Mesothelial cell of epicardium (in vitro differentiated cells): Measurements from ENCODE around the gene CCL7. TPM values are rescaled to one million over a fixed set of nuclear protein-coding genes. Genes with fewer than 3 reads are reported as not detected.

ENCODE experiments used
- DNase-seq, 2 experiments: peaks; one replicate each; pipeline ENCODE4 v3.0.0; 2021; ENCODE audit warnings: low spot score in 2 of 2; ENCODE audit not compliant: unreplicated experiment in 2 of 2
- H3K27ac Mint-ChIP-seq: 2 replicates; pipeline ENCODE4 v1.8.0; 2021; ENCODE audit warnings: mixed read lengths
- H3K27me3 Mint-ChIP-seq: 2 replicates; pipeline ENCODE4 v1.8.0; 2021; ENCODE audit warnings: low read depth, mixed read lengths
- H3K36me3 Mint-ChIP-seq: 2 replicates; pipeline ENCODE4 v1.8.0; 2021; ENCODE audit warnings: mixed read lengths
- H3K4me1 Mint-ChIP-seq: 2 replicates; pipeline ENCODE4 v1.8.0; 2021; ENCODE audit warnings: mixed read lengths
- H3K4me3 Mint-ChIP-seq: 2 replicates; pipeline ENCODE4 v1.8.0; 2021; ENCODE audit warnings: mild to moderate bottlenecking, moderate library complexity, mixed read lengths
- H3K9me3 Mint-ChIP-seq: 2 replicates; pipeline ENCODE4 v1.8.0; 2021; ENCODE audit warnings: mixed read lengths
- total RNA-seq: library from RNA; stranded (reverse); gene quantifications from 3 replicates; pipeline ENCODE4 v1.2.1, GENCODE V29; 2021
- TF ChIP-seq, protein P1 (sequence below): fragments of 200-600 bp; sonication (generic); IDR thresholded peaks from one replicate; pipeline ENCODE4 v1.5.0; 2021; ENCODE audit warnings: antibody characterized with exemption; ENCODE audit not compliant: unreplicated experiment

The CCL7 gene
- total RNA-seq, 1 donor from 2014 or later: not detected

DNA sequence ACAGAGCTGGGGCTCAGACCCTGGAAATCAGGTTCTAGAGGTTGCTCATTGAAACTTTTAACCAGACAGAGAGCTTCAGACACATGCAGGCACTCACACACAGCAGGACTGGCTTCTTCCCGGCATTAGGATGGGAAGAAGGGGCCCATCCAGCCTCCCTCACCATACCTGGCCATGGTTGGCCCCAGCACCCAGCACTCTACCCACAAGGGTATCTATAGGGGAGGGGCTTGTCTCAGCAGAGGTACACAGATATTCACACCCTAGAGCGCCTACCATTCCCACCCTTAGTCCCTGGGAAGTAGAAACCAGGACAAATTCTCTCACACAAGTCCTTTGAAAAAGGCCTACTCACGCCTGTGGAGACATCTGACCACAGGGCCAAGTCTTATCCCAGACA lies 35.4 kb upstream of the CCL7 start:
- TF ChIP-seq, protein P1, sequence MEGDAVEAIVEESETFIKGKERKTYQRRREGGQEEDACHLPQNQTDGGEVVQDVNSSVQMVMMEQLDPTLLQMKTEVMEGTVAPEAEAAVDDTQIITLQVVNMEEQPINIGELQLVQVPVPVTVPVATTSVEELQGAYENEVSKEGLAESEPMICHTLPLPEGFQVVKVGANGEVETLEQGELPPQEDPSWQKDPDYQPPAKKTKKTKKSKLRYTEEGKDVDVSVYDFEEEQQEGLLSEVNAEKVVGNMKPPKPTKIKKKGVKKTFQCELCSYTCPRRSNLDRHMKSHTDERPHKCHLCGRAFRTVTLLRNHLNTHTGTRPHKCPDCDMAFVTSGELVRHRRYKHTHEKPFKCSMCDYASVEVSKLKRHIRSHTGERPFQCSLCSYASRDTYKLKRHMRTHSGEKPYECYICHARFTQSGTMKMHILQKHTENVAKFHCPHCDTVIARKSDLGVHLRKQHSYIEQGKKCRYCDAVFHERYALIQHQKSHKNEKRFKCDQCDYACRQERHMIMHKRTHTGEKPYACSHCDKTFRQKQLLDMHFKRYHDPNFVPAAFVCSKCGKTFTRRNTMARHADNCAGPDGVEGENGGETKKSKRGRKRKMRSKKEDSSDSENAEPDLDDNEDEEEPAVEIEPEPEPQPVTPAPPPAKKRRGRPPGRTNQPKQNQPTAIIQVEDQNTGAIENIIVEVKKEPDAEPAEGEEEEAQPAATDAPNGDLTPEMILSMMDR: no peak
- Mint-ChIP-seq H3K9me3 (peaks cover 13% of the 10 kb centered on the region), H3K4me3 (no peak overlapping the region), H3K36me3 (no peaks in the 10 kb centered on the region), H3K27ac (no peak overlapping the region), H3K4me1 (peaks cover 28% of the 10 kb centered on the region), H3K27me3 (no peaks in the 10 kb centered on the region)
- DNase-seq: no peak

DNA sequence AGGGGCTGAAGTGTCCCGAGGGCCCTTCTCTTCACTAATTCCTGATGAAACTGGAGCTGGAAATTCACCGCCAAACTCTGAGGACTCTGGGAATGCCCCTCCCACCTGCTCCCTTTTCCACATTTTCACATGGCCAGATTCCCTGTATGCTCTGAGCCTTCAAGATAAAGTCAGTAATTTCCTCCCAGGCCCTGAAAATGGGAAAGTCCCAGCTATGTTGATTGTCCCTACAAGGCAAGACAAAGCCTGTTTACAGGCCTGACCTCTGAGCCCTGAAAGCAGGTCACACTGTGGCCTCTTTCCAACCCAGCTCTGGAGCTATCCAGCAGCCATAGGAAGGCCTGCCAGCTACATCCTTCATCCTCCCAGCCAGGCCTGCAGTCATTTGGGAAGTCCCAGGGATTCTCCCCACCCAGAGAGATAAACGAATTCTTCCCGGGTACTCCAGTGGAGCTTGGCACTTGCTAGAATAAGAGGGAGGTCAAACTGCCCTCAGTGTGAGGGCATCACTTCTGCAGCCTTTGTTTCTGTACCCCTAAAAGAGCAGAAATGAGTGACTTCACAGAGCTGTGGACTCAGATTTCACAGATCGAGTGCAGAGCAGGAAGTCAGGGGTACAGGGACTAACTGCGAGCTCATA lies 34.5 kb upstream of the CCL7 start:
- H3K36me3 Mint-ChIP-seq: no peaks in the 10 kb centered on the region
- H3K27ac Mint-ChIP-seq: peak overlapping the region; percentile 66
- peaks cover 8% of the 10 kb centered on the region for H3K9me3 Mint-ChIP-seq
- TF ChIP-seq, protein P1: no peak
- H3K4me1 Mint-ChIP-seq: peaks cover 28% of the 10 kb centered on the region
- DNase-seq: no peak
- no peak overlapping the region for H3K4me3 Mint-ChIP-seq
- no peaks in the 10 kb centered on the region for H3K27me3 Mint-ChIP-seq

DNA sequence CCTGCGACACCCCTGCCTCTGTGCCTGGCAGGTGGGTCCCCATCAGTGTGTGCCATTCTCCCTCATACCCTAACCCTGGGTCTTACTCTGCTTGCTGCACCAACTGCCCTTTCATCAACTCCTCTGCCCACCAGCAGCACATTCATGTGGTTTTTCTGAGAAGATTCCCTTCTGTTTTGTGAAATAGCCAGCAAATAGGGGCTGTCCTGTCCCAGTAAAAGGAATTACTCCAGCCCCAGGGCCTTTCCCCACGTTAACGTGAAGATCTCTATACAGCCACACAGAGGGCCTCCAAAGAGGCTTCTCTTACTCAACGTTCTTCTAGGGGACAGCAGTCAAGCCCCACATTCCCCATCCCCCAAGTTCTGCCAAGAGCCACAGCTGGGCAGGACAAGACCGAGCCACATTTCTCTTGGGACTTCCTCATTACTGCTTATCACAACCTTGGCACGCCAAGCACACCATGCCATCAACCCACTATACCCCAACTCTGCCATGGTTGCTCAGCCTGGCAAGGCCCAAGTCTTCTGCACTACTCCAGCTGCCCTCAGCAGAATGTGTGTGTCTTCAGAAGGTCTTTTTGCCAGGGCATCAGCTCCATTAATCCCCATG lies 33.6 kb upstream of the CCL7 start:
- Mint-ChIP-seq H3K9me3 (no peaks in the 10 kb centered on the region), H3K27ac (no peak overlapping the region), H3K36me3 (no peaks in the 10 kb centered on the region), H3K27me3 (no peaks in the 10 kb centered on the region), H3K4me1 (peaks cover 28% of the 10 kb centered on the region), H3K4me3 (no peak overlapping the region)
- DNase-seq: no peak
- TF ChIP-seq, protein P1: no peak

DNA sequence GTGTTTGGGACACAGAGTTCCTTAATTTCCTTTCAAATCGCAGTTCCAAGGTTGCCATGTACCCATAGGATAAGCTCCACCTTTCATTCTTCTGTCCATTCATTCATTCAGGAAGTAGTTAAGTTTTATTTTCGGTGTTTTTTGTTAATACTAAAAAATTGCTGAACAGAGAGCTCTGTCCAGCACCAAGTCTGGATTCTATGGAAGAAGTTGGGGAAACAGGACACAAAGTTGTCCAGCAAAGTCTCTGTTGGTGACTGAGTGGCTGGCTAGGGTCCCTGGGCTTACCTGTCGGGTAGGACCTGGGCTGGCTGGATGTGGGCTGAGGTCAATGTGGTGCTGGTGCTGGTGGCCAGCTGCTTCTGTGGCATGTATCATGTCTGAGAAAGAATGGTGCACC lies 32.6 kb upstream of the CCL7 start:
- Mint-ChIP-seq H3K4me3 (no peak overlapping the region), H3K9me3 (no peaks in the 10 kb centered on the region), H3K4me1 (peaks cover 28% of the 10 kb centered on the region), H3K27ac (no peak overlapping the region), H3K36me3 (no peaks in the 10 kb centered on the region), H3K27me3 (no peaks in the 10 kb centered on the region)
- TF ChIP-seq, protein P1: no peak
- no peak for DNase-seq

DNA sequence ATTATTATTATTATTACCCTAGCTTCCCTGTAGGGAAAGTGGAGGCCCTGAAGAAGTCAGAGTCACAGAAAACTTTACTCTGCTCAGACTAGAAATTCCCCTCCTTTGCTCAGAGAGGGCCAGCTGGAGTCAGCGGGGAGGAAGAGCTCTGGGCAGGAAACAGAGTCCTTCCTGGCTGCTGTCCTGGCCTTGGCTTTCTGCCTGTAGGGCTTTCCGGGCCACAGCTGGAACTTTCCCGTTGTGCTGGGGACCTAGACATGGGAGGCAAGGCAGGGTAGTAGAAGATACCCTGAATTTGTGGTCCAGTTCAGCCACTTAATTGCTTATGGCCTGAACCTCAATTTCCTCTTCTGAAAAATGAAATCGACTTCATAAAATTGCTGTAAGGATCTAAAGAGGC lies 29.0 kb upstream of the CCL7 start:
- no peaks in the 10 kb centered on the region for H3K9me3 Mint-ChIP-seq
- no peak overlapping the region for H3K4me3 Mint-ChIP-seq
- DNase-seq: no peak
- no peak overlapping the region for H3K27ac Mint-ChIP-seq
- no peaks in the 10 kb centered on the region for H3K27me3 Mint-ChIP-seq
- H3K36me3 Mint-ChIP-seq: no peaks in the 10 kb centered on the region
- peaks cover 9% of the 10 kb centered on the region for H3K4me1 Mint-ChIP-seq
- TF ChIP-seq, protein P1: no peak
